T-helper 9 cell (primary cell): ENCODE measurements around the gene DEFB131A.
"Not testable (repeated sequence)": the region's sequence is repeated elsewhere in the genome, so short reads cannot be mapped to it uniquely, and the experiment has no call there.

Source experiments
- DNase-seq: peaks from one replicate; pipeline ENCODE4 v3.0.0-alpha.2; 2020
- total RNA-seq, 2 donors: gene quantifications; one replicate each; lab custom pipeline; 2026; lab: John Stamatoyannopoulos, UW

Gene DEFB131A
- 0 reads per million in 2 donors for total RNA-seq

- not testable (repeated sequence) for DNase-seq
These were observed at the start of gene DEFB131A for GRCh38 chr4:9444114-9444513. Gene DEFB131A, plus strand, starts transcription at chr4:9444414. Its CDS starts 120 bp downstream, at chr4:9444534.

GRCh38 chr4:9405774-9406173 lies 38.4 kb upstream of the DEFB131A start:
- not testable (repeated sequence) for DNase-seq

GRCh38 chr4:9406491-9406890 lies 37.7 kb upstream of the DEFB131A start:
- DNase-seq: not testable (repeated sequence)

GRCh38 chr4:9409793-9410192 lies 34.4 kb upstream of the DEFB131A start:
- no peak for DNase-seq

- not testable (repeated sequence) for DNase-seq
These were observed 22.2 kb upstream of the DEFB131A start for GRCh38 chr4:9421884-9422455.

- not testable (repeated sequence) for DNase-seq
These were observed 18.3 kb upstream of the DEFB131A start for GRCh38 chr4:9425916-9426315.

GRCh38 chr4:9430061-9430460 lies 14.2 kb upstream of the DEFB131A start:
- not testable (repeated sequence) for DNase-seq

- DNase-seq: not testable (repeated sequence)
These were observed 10.9 kb upstream of the DEFB131A start for GRCh38 chr4:9433320-9433719.

- not testable (repeated sequence) for DNase-seq
These were observed 7.5 kb upstream of the DEFB131A start for GRCh38 chr4:9436728-9437127.

GRCh38 chr4:9442355-9442754 lies 1.9 kb upstream of the DEFB131A start:
- DNase-seq: not testable (repeated sequence)

- not testable (repeated sequence) for DNase-seq
These were observed 467 bp downstream of the DEFB131A start for GRCh38 chr4:9444681-9445080.

- DNase-seq: not testable (repeated sequence)
These were observed 8.0 kb downstream of the DEFB131A start for GRCh38 chr4:9452251-9452650.

- not testable (repeated sequence) for DNase-seq
These were observed 10.1 kb downstream of the DEFB131A start for GRCh38 chr4:9454284-9454683.

GRCh38 chr4:9455046-9455445 lies 10.8 kb downstream of the DEFB131A start:
- not testable (repeated sequence) for DNase-seq

GRCh38 chr4:9479466-9479865 lies 35.3 kb downstream of the DEFB131A start:
- not testable (repeated sequence) for DNase-seq

- DNase-seq: not testable (repeated sequence)
These were observed 35.9 kb downstream of the DEFB131A start for GRCh38 chr4:9480066-9480465.

GRCh38 chr4:9482871-9483270 lies 38.7 kb downstream of the DEFB131A start:
- not testable (repeated sequence) for DNase-seq

GRCh38 chr4:9483682-9484081 lies 39.5 kb downstream of the DEFB131A start:
- DNase-seq: not testable (repeated sequence)

GRCh38 chr4:9486880-9487279 lies 42.7 kb downstream of the DEFB131A start:
- DNase-seq: not testable (repeated sequence)

- not testable (repeated sequence) for DNase-seq
These were observed 44.6 kb downstream of the DEFB131A start for GRCh38 chr4:9488796-9489195.

GRCh38 chr4:9490496-9490895 lies 46.3 kb downstream of the DEFB131A start:
- DNase-seq: not testable (repeated sequence)

GRCh38 chr4:9490986-9491385 lies 46.8 kb downstream of the DEFB131A start:
- not testable (repeated sequence) for DNase-seq

- DNase-seq: not testable (repeated sequence)
These were observed 49.4 kb downstream of the DEFB131A start for GRCh38 chr4:9493589-9493988.

- DNase-seq: not testable (repeated sequence)
These were observed 50.2 kb downstream of the DEFB131A start for GRCh38 chr4:9494256-9495035.
